GM23338 (cell line): ENCODE data around the gene CFDP1. TPM values are rescaled to one million over a fixed set of nuclear protein-coding genes. Genes with fewer than 3 reads are reported as not detected.
A peak's percentile ranks its signal among the peaks of the same experiment; 100 is the strongest.

Experiments used
- ATAC-seq: fragments of 200-7000 bp; cut with Tn5 transposase; 3 replicates; pipeline ENCODE4 v1.9.1; 2020
- DNase-seq: peaks from one replicate; pipeline ENCODE4 v3.0.0-alpha.2; 2015; ENCODE audit warnings: low spot score
- H2AFZ ChIP-seq: fragments of 200-600 bp; sonication (generic); 2 replicates; pipeline ENCODE4 v1.8.0; 2016; ENCODE audit warnings: antibody characterized with exemption, mild to moderate bottlenecking, moderate library complexity
- H3F3A ChIP-seq: fragments of 200-600 bp; sonication (generic); replicated peaks from 2 replicates; pipeline ENCODE4 v1.8.0; 2017; ENCODE audit warnings: antibody characterized with exemption, mixed run types, low read depth
- H3K27ac ChIP-seq: fragments of 200-600 bp; sonication (generic); 2 replicates; pipeline ENCODE4 v1.6.1; 2016; ENCODE audit warnings: low read depth
- H3K27me3 ChIP-seq: fragments of 200-600 bp; sonication (generic); 2 replicates; pipeline ENCODE4 v1.8.0; 2016; ENCODE audit warnings: mild to moderate bottlenecking, mixed run types, moderate library complexity; ENCODE audit not compliant: insufficient read depth
- H3K36me3 ChIP-seq: fragments of 200-600 bp; sonication (generic); 2 replicates; pipeline ENCODE4 v1.8.0; 2016; ENCODE audit warnings: mild to moderate bottlenecking; ENCODE audit not compliant: insufficient read depth
- H3K4me1 ChIP-seq: fragments of 200-600 bp; sonication (generic); 2 replicates; pipeline ENCODE4 v1.8.0; 2016; ENCODE audit warnings: mild to moderate bottlenecking, moderate library complexity; ENCODE audit not compliant: insufficient read depth
- H3K4me2 ChIP-seq: fragments of 200-600 bp; sonication (generic); 2 replicates; pipeline ENCODE4 v1.7.1; 2017; ENCODE audit warnings: mixed run types
- H3K4me3 ChIP-seq: fragments of 200-600 bp; sonication (generic); 2 replicates; pipeline ENCODE4 v1.6.1; 2016; ENCODE audit warnings: mixed run types
- H3K79me2 ChIP-seq: fragments of 200-600 bp; sonication (generic); replicated peaks from 2 replicates; pipeline ENCODE4 v1.8.0; 2017; ENCODE audit warnings: mild to moderate bottlenecking; ENCODE audit not compliant: insufficient read depth
- H3K9me2 ChIP-seq: fragments of 200-600 bp; sonication (generic); 2 replicates; pipeline ENCODE4 v1.8.0; 2017; ENCODE audit not compliant: insufficient read depth
- H4K20me1 ChIP-seq: fragments of 200-600 bp; sonication (generic); replicated peaks from 2 replicates; pipeline ENCODE4 v1.8.0; 2017; ENCODE audit warnings: mild to moderate bottlenecking; ENCODE audit not compliant: insufficient read depth
- H3K27ac Mint-ChIP-seq: 2 replicates; pipeline ENCODE4 v1.8.0; 2020; ENCODE audit warnings: inconsistent platforms, mild to moderate bottlenecking, moderate library complexity, mixed read lengths
- H3K27me3 Mint-ChIP-seq: 3 replicates; pipeline ENCODE4 v1.8.0; 2022; ENCODE audit warnings: low read depth, mild to moderate bottlenecking, moderate library complexity, mixed read lengths, inconsistent platforms; ENCODE audit not compliant: insufficient read depth, poor library complexity
- H3K36me3 Mint-ChIP-seq: 3 replicates; pipeline ENCODE4 v1.8.0; 2021; ENCODE audit warnings: low read depth, mild to moderate bottlenecking, inconsistent platforms, moderate library complexity, mixed read lengths
- H3K4me1 Mint-ChIP-seq: 3 replicates; pipeline ENCODE4 v1.8.0; 2020; ENCODE audit warnings: mild to moderate bottlenecking, inconsistent platforms, mixed read lengths
- H3K4me3 Mint-ChIP-seq: 3 replicates; pipeline ENCODE4 v1.8.0; 2021; ENCODE audit warnings: moderate library complexity, mild to moderate bottlenecking, inconsistent platforms, mixed read lengths
- H3K9me3 Mint-ChIP-seq: 3 replicates; pipeline ENCODE4 v1.8.0; 2020; ENCODE audit warnings: moderate library complexity, mild to moderate bottlenecking, inconsistent platforms, mixed read lengths
- CREB1 ChIP-seq: fragments of 250-450 bp; sonication (Bioruptor Pico); IDR thresholded peaks from 2 replicates; pipeline ENCODE4 v1.5.0; 2020; ENCODE audit warnings: low read depth, mild to moderate bottlenecking, moderate library complexity
- NANOG ChIP-seq: IDR thresholded peaks from 2 replicates; pipeline ENCODE4 v1.6.1; 2016; ENCODE audit warnings: antibody characterized with exemption, borderline replicate concordance
- ZNF114 ChIP-seq: fragments of 250-450 bp; sonication (Bioruptor Pico); IDR thresholded peaks from 2 replicates; pipeline ENCODE4 v1.5.0; 2020; ENCODE audit warnings: mild to moderate bottlenecking, moderate library complexity
- polyA plus RNA-seq: library from polyadenylated mRNA; unstranded; fragments of >200 nt; fragmentation: Nextera tagmentation; extraction: Ambion mirVana; gene quantifications from 2 replicates; pipeline ENCODE4 v1.2.1, GENCODE V29; 2016
- total RNA-seq: library from RNA; depleted of rRNA; stranded (reverse); fragments of >200 nt; shearing (Covaris generic); gene quantifications from 2 replicates; pipeline ENCODE4 v1.2.3, GENCODE V29; 2014
- TF ChIP-seq, protein P1 (sequence below): IDR thresholded peaks from 2 replicates; pipeline ENCODE4 v1.6.1; 2016; ENCODE audit warnings: antibody characterized with exemption
- TF ChIP-seq, protein P2 (sequence below), 2 experiments: fragments of 200-600 bp in 1 of 2; sonication (generic) in 1 of 2; conservative IDR thresholded peaks; 2 replicates each; pipeline versions ENCODE4 v1.5.1 to v1.6.1; 2016 to 2017; ENCODE audit warnings: antibody characterized with exemption in 2 of 2, low read depth in 2 of 2, mild to moderate bottlenecking in 2 of 2, moderate library complexity in 1 of 2
- TF ChIP-seq, protein P3 (sequence below): IDR thresholded peaks from one replicate; pipeline ENCODE4 v1.6.1; 2018; ENCODE audit warnings: antibody characterized with exemption; ENCODE audit not compliant: unreplicated experiment

Gene CFDP1
- total and polyA plus RNA-seq, 2 experiments from 2014 or later, result 89.9 to 224 TPM

DNA sequence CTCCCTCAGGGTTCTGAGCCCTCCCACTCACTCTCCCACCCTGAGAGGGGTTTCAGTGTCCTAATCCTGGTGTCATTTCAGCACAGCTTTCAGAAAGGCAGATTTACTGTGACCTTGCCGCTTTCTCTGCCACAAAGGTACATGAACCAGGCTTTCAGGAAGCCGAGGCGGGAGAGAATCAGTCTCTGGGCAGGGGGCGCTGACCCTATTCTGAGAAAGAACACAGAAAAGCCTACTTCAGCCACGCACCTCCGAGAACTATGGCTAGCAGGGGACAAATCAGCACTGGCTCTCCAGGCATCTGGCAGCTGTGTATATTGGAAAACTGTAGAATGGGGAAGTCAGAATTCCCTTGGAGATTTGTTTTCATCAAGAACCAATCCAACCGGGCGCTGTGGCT lies 124.1 kb downstream of the CFDP1 start:
- H3K4me2 ChIP-seq, result no peak overlapping the region
- no peaks in the 10 kb centered on the region for H3K27me3 ChIP-seq
- H3K79me2 ChIP-seq, result no peaks in the 10 kb centered on the region
- H3K9me3 Mint-ChIP-seq, result no peaks in the 10 kb centered on the region
- peaks cover 14% of the 10 kb centered on the region; the same call in 2 of the 3 replicates for H3K36me3 Mint-ChIP-seq
- TF ChIP-seq, protein P1, sequence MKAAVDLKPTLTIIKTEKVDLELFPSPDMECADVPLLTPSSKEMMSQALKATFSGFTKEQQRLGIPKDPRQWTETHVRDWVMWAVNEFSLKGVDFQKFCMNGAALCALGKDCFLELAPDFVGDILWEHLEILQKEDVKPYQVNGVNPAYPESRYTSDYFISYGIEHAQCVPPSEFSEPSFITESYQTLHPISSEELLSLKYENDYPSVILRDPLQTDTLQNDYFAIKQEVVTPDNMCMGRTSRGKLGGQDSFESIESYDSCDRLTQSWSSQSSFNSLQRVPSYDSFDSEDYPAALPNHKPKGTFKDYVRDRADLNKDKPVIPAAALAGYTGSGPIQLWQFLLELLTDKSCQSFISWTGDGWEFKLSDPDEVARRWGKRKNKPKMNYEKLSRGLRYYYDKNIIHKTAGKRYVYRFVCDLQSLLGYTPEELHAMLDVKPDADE, result no peak
- TF ChIP-seq, protein P2, sequence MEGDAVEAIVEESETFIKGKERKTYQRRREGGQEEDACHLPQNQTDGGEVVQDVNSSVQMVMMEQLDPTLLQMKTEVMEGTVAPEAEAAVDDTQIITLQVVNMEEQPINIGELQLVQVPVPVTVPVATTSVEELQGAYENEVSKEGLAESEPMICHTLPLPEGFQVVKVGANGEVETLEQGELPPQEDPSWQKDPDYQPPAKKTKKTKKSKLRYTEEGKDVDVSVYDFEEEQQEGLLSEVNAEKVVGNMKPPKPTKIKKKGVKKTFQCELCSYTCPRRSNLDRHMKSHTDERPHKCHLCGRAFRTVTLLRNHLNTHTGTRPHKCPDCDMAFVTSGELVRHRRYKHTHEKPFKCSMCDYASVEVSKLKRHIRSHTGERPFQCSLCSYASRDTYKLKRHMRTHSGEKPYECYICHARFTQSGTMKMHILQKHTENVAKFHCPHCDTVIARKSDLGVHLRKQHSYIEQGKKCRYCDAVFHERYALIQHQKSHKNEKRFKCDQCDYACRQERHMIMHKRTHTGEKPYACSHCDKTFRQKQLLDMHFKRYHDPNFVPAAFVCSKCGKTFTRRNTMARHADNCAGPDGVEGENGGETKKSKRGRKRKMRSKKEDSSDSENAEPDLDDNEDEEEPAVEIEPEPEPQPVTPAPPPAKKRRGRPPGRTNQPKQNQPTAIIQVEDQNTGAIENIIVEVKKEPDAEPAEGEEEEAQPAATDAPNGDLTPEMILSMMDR (conservative IDR thresholded peaks at IDR 0.05; ENCODE audit: low read depth in 2 of 2), result peak; percentile 17 to 35; a peak in 2 of 4 replicates
- H3K4me1 Mint-ChIP-seq, result no peaks in the 10 kb centered on the region
- peak overlapping the region; percentile 68; the same call in 1 of the 2 replicates for H3K27ac ChIP-seq
- H3K27me3 Mint-ChIP-seq, result no peaks in the 10 kb centered on the region
- DNase-seq (peak; percentile 35), ATAC-seq (peak; percentile 65)
- H3F3A ChIP-seq, result 0 out of 2 replicates have a peak, but pooled peaks cover 7% of the 10 kb centered on the region
- no peaks in the 10 kb centered on the region; the same call in 1 of the 2 replicates for H3K36me3 ChIP-seq
- H3K9me2 ChIP-seq, result no peaks in the 10 kb centered on the region
- no peak overlapping the region for H2AFZ ChIP-seq
- H3K27ac Mint-ChIP-seq, result peak overlapping the region; percentile 70; the same call in 1 of the 2 replicates
- 0 out of 2 replicates have a peak, but pooled peaks cover 3% of the 10 kb centered on the region for H3K4me1 ChIP-seq
- H3K4me3 ChIP-seq, result no peak overlapping the region
- H4K20me1 ChIP-seq, result 0 out of 2 replicates have a peak, but pooled peaks cover 3% of the 10 kb centered on the region
- no peak overlapping the region for H3K4me3 Mint-ChIP-seq

DNA sequence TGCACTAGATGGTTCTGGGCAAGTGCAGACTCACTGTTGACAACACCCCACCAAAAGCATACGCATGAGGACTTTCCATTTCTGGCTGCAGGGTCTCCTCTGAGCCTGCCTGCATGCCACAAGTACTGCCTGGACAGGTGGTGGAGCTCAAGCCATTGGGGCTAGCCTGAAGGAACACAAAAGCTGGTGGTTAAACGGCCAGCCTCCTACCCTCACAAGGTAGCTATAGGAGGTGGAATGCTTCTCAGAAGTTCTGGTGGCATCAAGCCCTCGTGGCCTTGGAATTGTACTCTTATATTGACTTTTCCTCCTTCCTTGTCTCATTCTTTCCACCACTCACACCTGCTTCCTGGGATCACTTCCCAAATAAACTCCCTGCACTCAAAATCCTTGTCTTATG lies 125.3 kb downstream of the CFDP1 start:
- no peak overlapping the region for H3K4me3 ChIP-seq
- Mint-ChIP-seq H3K4me1 (no peaks in the 10 kb centered on the region), H3K4me3 (no peak overlapping the region; the same call in 2 of the 3 replicates), H3K9me3 (no peaks in the 10 kb centered on the region), H3K27me3 (no peaks in the 10 kb centered on the region), H3K36me3 (peaks cover 17% of the 10 kb centered on the region; the same call in 2 of the 3 replicates), H3K27ac (no peak overlapping the region)
- no peak overlapping the region for H3K27ac ChIP-seq
- H3K4me1 ChIP-seq, result 0 out of 2 replicates have a peak, but pooled peaks cover 1% of the 10 kb centered on the region
- H3K9me2 ChIP-seq, result no peaks in the 10 kb centered on the region
- DNase-seq, result no peak
- no peak for ATAC-seq
- 0 out of 2 replicates have a peak, but pooled peaks cover 3% of the 10 kb centered on the region for H4K20me1 ChIP-seq
- peaks cover 6% of the 10 kb centered on the region; the same call in 1 of the 2 replicates for H3K36me3 ChIP-seq
- 0 out of 2 replicates have a peak, but pooled peaks cover 7% of the 10 kb centered on the region for H3F3A ChIP-seq
- H3K4me2 ChIP-seq, result no peak overlapping the region
- H2AFZ ChIP-seq, result no peak overlapping the region
- no peaks in the 10 kb centered on the region for H3K27me3 ChIP-seq
- H3K79me2 ChIP-seq, result no peaks in the 10 kb centered on the region
- TF ChIP-seq CREB1 (no peak), NANOG (no peak), ZNF114 (no peak)
- TF ChIP-seq, protein P3, sequence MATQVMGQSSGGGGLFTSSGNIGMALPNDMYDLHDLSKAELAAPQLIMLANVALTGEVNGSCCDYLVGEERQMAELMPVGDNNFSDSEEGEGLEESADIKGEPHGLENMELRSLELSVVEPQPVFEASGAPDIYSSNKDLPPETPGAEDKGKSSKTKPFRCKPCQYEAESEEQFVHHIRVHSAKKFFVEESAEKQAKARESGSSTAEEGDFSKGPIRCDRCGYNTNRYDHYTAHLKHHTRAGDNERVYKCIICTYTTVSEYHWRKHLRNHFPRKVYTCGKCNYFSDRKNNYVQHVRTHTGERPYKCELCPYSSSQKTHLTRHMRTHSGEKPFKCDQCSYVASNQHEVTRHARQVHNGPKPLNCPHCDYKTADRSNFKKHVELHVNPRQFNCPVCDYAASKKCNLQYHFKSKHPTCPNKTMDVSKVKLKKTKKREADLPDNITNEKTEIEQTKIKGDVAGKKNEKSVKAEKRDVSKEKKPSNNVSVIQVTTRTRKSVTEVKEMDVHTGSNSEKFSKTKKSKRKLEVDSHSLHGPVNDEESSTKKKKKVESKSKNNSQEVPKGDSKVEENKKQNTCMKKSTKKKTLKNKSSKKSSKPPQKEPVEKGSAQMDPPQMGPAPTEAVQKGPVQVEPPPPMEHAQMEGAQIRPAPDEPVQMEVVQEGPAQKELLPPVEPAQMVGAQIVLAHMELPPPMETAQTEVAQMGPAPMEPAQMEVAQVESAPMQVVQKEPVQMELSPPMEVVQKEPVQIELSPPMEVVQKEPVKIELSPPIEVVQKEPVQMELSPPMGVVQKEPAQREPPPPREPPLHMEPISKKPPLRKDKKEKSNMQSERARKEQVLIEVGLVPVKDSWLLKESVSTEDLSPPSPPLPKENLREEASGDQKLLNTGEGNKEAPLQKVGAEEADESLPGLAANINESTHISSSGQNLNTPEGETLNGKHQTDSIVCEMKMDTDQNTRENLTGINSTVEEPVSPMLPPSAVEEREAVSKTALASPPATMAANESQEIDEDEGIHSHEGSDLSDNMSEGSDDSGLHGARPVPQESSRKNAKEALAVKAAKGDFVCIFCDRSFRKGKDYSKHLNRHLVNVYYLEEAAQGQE, result no peak
- TF ChIP-seq, protein P2 (conservative IDR thresholded peaks at IDR 0.05; ENCODE audit: low read depth in 2 of 2), result no peak
- TF ChIP-seq, protein P1, result no peak
